Heart left ventricle (tissue), 13 donors: ENCODE data around the gene CIRBP.

ENCODE experiments used
- CTCF ChIP-seq, 12 donors: fragments of 200-600 bp; sonication (generic) in 4 of 12; IDR thresholded peaks; one replicate each; pipeline versions ENCODE4 v1.5.0 to v1.8.0; 2018 to 2022; ENCODE audit warnings: antibody characterized with exemption in 12 of 12, mild to moderate bottlenecking in 5 of 12
- POLR2A ChIP-seq, 2 donors: fragments of 450-650 bp; IDR thresholded peaks; one replicate each; pipeline ENCODE4 v1.6.1; 2017; ENCODE audit warnings: antibody characterized with exemption in 2 of 2, mild to moderate bottlenecking in 2 of 2, moderate library complexity in 2 of 2
- donor health status: ischemic (EF 13 %, LVEDD 7.1; RV severe dilation, severe dysfunction).
- donor health status: DM: no; HTN: yes; CAD: no.
- donor health status: DM: no; HTN: no; CAD: no.
- donor health status: ischemic (EF 25% LVEDD 6.9; RV normal size, moderate dysfunction).
- donor health status: ischemic (EF 25% LVEDD 5.7; RV mildly dilated, moderate dysfunction).
- donor health status: ischemic (EF 35%, LVEDD 5.7; RV mildly dilated, moderate dysfunction).
- donor health status: nonischemic (EF 11% LVEDD 7.7; RV severe dilation, severe dysfunction).
- donor health status: DM: yes; HTN: yes; CAD: no.
- donor health status: PGD.
- donor health status: ischemic (EF 29% LVEDD 5.4; RV normal size, mild dysfunction).
- donor health status: nonischemic (EF 23%, LVEDD 6.1; RV moderate dilation, normal function).

GRCh38 chr19:1295169-1296012 lies 26.3 kb downstream of the CIRBP start:
- TF ChIP-seq CTCF (IDR thresholded peaks at IDR 0.05) (no peak), POLR2A (IDR thresholded peaks at IDR 0.05) (no peak)
